Measurements from ENCODE around the gene NUDT15.
A peak's percentile ranks its signal among the peaks of the same experiment; 100 is the strongest.
"Not testable (repeated sequence)": the region's sequence is repeated elsewhere in the genome, so short reads cannot be mapped to it uniquely, and the experiment has no call there.

NUDT15 gene

GRCh38 chr13:48043789-48044503, 6.4 kb downstream of the NUDT15 start:
- no peak for DNase-seq

DNA sequence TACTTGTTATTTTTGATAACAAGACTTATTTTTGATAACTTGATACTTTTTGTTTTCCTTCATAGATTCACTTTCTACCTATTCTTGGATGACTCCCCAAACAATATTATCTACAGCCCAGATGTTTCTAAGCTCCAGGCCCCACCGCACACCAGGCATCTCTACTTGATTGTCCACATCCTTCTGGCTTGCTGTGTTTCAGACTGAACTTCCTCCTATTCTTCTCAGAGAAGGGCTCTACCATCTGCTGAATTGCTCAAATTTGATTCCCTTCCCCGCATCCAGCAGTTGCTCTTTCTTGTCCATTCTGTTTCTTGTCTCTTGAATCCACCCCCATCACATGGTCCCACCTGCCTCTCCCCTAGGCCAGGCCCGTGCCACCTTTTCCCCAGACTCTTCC, 13.0 kb downstream of the NUDT15 start:
- DNase-seq = no peak

- DNase-seq = no peak
These were observed 17.1 kb downstream of the NUDT15 start for GRCh38 chr13:48054601-48055000.

GRCh38 chr13:48055712-48056111, 18.2 kb downstream of the NUDT15 start:
- DNase-seq = no peak

- DNase-seq = not testable (repeated sequence)
These were observed 21.0 kb downstream of the NUDT15 start for GRCh38 chr13:48058536-48058935.

DNA sequence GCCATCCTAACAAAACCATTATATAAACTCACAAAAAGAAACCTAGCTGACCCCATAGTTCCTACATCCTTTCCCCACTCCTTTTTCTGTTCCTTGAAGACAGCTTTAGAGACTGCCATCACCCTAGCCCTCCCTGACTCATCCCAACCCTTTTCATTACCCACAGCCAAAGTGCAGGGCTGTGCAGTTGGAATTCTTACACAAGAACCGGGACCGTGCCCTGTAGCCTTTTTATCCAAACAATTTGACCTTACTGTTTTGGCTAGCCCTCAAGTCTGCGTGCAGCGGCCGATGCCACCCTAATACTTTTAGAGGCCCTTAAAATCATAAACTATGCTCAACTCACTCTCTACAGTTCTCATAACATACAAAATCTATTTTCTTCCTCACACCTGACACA, 22.4 kb downstream of the NUDT15 start:
- not testable (repeated sequence) for DNase-seq

DNA sequence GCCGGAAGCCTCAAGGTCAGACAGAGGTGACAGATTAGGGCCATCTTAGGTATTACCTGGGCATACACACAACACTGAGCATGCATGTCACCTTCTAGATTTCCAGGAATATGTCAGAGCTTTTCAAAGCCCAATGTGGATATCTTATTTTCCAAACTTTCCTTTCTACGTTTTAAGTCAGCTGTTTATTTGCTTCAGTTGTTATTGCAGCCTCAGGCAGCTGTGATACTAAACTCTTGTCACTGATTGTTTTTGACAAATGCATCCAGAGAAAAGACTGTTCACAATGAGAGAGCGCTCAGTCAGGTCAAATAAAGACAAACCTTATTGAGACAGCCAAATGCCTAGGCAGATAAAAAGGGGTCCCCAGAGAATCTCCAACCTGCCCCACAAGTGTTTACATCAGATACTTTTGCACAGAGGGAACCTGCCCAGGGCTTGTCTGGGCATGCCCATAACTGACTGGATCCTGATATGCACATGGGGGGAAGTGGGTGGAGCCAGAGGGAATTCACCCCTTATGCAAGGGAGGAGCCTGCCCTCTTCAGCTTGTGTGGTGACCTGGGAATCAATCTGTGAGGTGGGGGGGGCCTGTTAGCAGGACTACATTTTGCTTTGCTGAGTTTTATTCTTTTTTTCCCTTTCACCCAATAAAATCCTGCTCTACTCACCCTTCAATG, 28.9 kb downstream of the NUDT15 start:
- peak; percentile 16 for DNase-seq

GRCh38 chr13:48068036-48068435, 30.5 kb downstream of the NUDT15 start:
- no peak for DNase-seq

DNA sequence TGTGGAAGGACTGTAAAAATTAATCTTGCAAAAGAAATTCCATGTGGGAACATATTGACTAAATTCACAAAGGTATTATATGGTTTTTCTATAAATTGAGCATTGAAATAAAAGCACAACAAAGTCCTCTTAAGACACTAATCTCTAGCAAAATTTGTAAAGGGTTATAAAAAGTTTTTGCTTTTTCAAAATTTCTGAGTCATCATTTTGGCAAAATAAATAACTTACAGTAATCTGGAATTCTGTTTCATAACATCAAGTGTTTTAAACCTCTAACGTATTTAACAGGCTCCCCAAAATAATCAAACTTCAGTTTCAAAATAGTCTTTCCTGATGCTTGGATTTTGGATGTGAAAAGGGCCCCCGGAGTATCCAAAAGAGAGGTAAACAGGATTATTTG, 31.4 kb downstream of the NUDT15 start:
- DNase-seq = no peak

GRCh38 chr13:48069573-48069972, 32.0 kb downstream of the NUDT15 start:
- DNase-seq = no peak

DNA sequence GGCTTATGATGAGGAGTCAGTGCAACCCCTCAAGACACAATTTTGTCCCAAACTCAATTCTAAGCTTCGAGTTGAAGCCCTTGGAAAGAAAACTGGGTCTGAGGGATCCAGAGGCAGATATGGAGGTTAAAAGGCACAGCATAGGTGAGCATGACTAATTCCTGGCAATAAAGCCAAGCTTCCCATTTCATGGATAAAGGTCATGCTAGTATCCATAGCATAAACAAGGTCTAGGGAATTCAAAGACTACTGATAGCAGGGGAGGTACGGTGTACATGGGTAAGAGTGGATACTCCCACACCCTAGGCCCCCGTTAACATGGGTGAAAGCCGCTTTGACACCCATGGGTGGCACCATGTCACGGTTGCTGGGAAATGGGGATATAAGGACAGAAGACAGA, 33.4 kb downstream of the NUDT15 start:
- DNase-seq = no peak

DNA sequence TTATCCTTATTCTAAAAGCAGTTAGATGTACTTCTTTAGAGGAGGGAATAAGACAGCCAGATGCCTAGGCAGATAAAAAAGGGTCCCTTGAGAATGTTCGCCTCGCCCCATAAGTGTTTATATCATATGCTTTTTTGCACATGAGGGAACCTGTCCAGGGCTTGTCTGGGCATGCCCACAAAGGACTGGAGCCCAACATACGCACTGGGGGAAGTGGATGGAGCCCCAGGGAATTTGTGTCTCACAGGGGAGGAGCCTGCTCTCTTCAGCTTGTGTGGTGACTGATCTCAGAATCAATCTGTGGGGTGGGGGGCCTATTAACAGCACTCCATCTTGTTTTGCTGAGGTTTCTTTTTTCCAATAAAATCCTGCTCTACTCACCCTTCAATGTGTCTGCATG, 34.8 kb downstream of the NUDT15 start:
- no peak for DNase-seq

DNA sequence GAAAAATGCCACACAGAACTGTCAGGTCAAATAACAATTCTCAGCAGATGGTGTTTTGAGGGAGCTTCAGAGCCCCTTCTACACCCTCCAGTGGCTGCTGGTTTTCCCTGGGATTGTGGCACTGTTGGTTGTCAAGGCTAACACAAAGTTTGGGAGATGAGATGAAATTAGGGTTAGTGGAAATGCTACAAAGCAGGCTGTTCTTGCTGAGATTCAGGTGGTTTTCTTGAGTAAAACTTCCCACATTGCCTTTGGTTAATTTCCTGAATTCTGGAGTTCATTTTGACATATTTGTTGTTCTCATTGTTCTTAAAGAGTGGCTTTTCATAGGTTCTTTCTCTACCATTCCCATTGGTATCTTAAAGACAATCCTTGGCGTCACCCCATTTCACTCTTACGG, 35.3 kb downstream of the NUDT15 start:
- no peak for DNase-seq

DNA sequence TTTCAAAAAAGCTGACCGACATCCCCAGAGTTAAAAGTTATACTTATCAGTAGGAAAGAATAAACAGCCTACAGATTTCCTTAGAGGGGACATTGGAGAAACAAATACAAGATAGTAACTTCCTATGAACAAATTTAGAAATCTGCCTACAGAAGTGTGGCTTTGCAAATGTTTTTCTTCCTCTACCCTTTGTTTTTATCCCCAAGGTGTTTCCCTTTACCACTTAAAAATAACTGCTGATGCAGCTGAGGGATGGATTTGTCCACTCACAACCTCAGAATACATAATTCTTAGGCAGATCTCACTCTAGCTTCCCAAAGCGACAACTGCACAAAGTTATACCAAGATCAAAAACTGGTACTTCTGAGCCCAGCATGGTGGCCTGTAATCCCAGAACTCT, 36.5 kb downstream of the NUDT15 start:
- no peak for DNase-seq

DNA sequence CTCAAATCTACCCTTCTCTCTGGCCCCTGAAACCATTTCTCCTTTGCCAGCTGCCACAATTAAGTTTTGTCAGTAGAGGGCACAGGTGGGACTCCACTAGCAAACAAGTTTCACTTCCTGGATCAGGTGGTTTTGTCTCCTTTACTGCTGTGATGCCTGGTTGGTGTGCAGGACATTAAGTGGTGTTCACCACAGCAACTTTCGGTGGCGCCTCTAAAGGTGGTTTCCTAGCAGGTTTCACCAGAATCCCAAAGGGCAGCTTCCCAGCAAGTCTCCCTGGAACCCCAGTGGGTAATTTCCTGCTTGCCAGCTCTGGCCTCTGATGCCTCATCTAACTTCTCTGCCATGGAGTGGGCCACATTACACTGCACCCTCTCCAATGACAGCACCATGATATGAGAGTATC, 40.7 kb downstream of the NUDT15 start:
- DNase-seq = no peak

DNA sequence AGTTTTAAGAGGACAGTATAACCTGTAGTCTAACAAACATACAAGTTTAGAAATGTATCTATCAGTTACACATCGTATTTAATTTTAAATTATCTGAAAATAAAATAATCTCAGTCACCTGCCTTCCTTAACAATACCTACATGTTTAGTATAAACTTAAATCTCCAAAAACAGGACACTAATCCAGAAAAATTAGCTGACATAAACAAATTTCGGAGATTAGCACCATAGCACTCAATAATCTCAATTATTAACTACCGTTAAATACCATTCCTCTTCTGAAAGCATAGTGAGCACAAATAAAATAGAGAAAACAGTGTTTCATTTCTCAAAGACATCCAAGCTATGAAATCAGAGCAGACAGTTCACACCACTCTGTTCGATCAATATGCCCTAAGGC, 44.2 kb downstream of the NUDT15 start:
- no peak for DNase-seq

- no peak for DNase-seq
These were observed 48.7 kb downstream of the NUDT15 start for GRCh38 chr13:48086272-48086671.

DNA sequence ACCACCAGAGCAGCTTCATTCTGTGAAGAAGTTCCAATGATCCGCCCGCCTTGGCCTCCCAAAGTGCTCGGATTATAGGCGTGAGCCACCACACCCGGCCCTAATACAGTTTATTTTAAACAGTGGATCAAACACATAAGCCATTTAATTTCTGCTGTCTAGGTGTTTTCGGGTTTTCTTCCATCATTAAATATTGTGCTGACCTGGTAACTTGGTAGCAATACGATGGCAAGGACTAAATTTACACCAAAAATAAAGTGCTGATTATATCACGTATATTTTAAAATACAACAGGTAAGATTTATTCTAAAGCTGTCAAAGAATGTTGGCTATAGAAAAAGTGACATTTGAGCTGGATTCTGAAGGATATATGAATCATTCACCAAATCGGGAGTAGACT, 56.1 kb downstream of the NUDT15 start:
- no peak for DNase-seq

- DNase-seq = peak; percentile 3
These were observed 56.9 kb downstream of the NUDT15 start for GRCh38 chr13:48094404-48094780.

- peak; percentile 97 for DNase-seq
These were observed 57.4 kb downstream of the NUDT15 start, which contains the start of gene MED4 for GRCh38 chr13:48094781-48095502. Gene MED4, minus strand, starts transcription at chr13:48095104. Its CDS starts 26 bp downstream, at chr13:48095078.

DNA sequence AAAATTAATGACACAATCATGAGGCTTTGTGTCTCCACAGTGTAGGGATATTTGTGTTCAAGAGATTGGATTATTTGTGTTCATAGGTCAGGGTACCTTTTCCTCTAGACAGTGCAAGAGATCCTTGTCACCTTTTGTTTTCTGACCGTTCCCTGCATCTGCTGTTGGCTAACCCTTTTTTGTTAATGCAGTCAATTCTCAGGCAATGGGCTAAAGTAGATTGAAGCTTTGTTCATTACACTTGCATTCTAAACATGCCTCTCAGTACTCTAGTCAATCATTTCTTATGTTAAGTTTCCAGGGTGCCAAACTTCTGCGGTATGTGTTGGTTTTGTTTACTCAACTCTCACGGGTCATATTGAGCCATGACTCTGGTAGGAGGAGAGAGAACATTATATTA, 59.1 kb downstream of the NUDT15 start:
- DNase-seq = no peak
